VCaP (cell line): ENCODE data around the gene USP36.

ENCODE experiments used
- H3K27ac ChIP-seq: fragments of 450-650 bp; 2 replicates; pipeline ENCODE4 v1.5.1; 2017
- CTCF ChIP-seq: fragments of 450-650 bp; conservative IDR thresholded peaks from 2 replicates; pipeline ENCODE4 v1.5.1; 2017; ENCODE audit warnings: mild to moderate bottlenecking, moderate library complexity

The USP36 gene

GRCh38 chr17:78804777-78805176 is 35.8 kb downstream of the USP36 start:
- no peak overlapping the region for H3K27ac ChIP-seq
- TF ChIP-seq CTCF: no peak

- no peak overlapping the region for H3K27ac ChIP-seq
- TF ChIP-seq CTCF: no peak
Observed at GRCh38 chr17:78803186-78803845, 37.3 kb downstream of the USP36 start.

- TF ChIP-seq CTCF: no peak
- H3K27ac ChIP-seq: no peak overlapping the region
Observed at GRCh38 chr17:78802459-78802858, 38.2 kb downstream of the USP36 start.

GRCh38 chr17:78802008-78802407 is 38.6 kb downstream of the USP36 start:
- no peak for TF ChIP-seq CTCF
- H3K27ac ChIP-seq: no peak overlapping the region

- H3K27ac ChIP-seq: no peak overlapping the region
- no peak for TF ChIP-seq CTCF
Observed at GRCh38 chr17:78800132-78800931, 40.3 kb downstream of the USP36 start.

GRCh38 chr17:78798695-78799559 is 41.7 kb downstream of the USP36 start:
- H3K27ac ChIP-seq: no peak overlapping the region
- TF ChIP-seq CTCF: peak; percentile 66
